Duodenal mucosa (tissue), 2 donors: ENCODE measurements around the gene ATP8B3.
"Not testable (repeated sequence)": the region's sequence is repeated elsewhere in the genome, so short reads cannot be mapped to it uniquely, and the experiment has no call there.

Source experiments
- H3K27ac ChIP-seq: one replicate; pipeline ENCODE4 v1.7.0; 2013; ENCODE audit warnings: low read depth, low read length
- H3K27me3 ChIP-seq, 2 donors: one replicate each; pipeline ENCODE4 v1.7.0; 2013; ENCODE audit warnings: low read length in 2 of 2, control low read depth in 1 of 2; ENCODE audit not compliant: insufficient read depth in 2 of 2, control insufficient read depth in 1 of 2
- H3K36me3 ChIP-seq, 2 donors: one replicate each; pipeline ENCODE4 v1.7.0; 2013; ENCODE audit warnings: low read length in 2 of 2, control low read depth in 1 of 2; ENCODE audit not compliant: insufficient read depth in 2 of 2, control insufficient read depth in 1 of 2
- H3K4me1 ChIP-seq, 2 donors: one replicate each; pipeline ENCODE4 v1.7.0; 2013; ENCODE audit warnings: low read length in 2 of 2, control low read depth in 1 of 2; ENCODE audit not compliant: insufficient read depth in 2 of 2, control insufficient read depth in 1 of 2
- H3K4me3 ChIP-seq, 2 donors: one replicate each; pipeline ENCODE4 v1.7.0; 2013; ENCODE audit warnings: low read length in 2 of 2, low read depth in 1 of 2
- H3K9ac ChIP-seq, 2 donors: one replicate each; pipeline ENCODE4 v1.7.0; 2013; ENCODE audit warnings: low read length in 2 of 2, low read depth in 1 of 2
- H3K9me3 ChIP-seq, 2 donors: one replicate each; pipeline ENCODE4 v1.7.0; 2013; ENCODE audit warnings: low read length in 2 of 2, control low read depth in 1 of 2; ENCODE audit not compliant: control insufficient read depth in 1 of 2

The ATP8B3 gene

GRCh38 chr19:1760786-1761527, 51.1 kb downstream of the ATP8B3 start:
- not testable (repeated sequence) for H3K9ac ChIP-seq, H3K36me3 ChIP-seq, H3K27ac ChIP-seq, H3K9me3 ChIP-seq, H3K4me1 ChIP-seq, H3K4me3 ChIP-seq
- peaks cover 67 to 68% of the 10 kb centered on the region in 2 donors for H3K27me3 ChIP-seq

DNA sequence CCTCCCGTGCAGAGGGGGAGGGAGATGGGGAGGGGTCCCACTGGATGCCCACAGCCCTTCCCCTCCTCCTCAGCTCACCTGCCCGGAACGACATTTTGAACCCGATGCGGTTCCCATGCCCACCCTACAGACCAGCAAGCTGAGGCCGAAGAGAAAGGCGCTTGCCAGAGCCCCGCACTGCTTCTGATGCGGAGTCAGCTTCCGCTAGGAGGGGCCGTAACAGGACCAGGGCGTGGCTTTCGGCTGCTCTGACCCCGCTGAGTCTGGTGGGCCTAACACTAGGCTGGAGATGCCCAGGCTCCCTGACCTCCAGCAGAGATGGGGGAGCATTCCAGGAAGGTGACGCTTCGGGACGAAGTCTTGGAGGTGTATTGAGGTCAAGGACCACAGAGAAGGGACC, 52.1 kb downstream of the ATP8B3 start:
- H3K9me3 ChIP-seq, result no peaks in the 10 kb centered on the region
- H3K4me3 ChIP-seq, result no peak overlapping the region
- H3K36me3 ChIP-seq, result no peaks in the 10 kb centered on the region
- H3K4me1 ChIP-seq, result no peaks in the 10 kb centered on the region
- no peak overlapping the region for H3K27ac ChIP-seq
- H3K27me3 ChIP-seq, result peaks cover 68 to 70% of the 10 kb centered on the region in 2 donors
- H3K9ac ChIP-seq, result no peak overlapping the region

- Histone ChIP-seq H3K27me3 (peaks cover 64 to 70% of the 10 kb centered on the region in 2 donors), H3K9me3 (no peaks in the 10 kb centered on the region), H3K4me1 (no peaks in the 10 kb centered on the region), H3K4me3 (no peak overlapping the region), H3K9ac (no peak overlapping the region), H3K36me3 (no peaks in the 10 kb centered on the region), H3K27ac (no peak overlapping the region)
Measured at GRCh38 chr19:1758959-1759903, 52.8 kb downstream of the ATP8B3 start.

DNA sequence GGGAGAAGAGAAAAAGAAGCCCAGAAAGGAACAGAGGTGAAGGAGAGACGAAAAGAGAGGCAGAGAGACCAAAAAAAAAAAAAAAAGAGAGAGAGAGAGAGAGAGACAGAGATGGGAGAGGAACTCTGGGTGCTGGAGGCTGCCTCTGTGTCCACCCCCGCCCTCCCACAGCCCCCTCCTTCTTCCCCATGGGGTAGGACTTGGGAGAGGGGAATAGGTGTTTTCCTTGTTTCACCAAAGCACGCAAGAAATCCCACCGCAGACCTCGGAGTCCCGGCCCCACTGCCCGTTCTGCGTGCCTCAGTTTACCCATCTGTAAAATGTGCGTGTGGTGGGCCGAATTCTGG, 53.9 kb downstream of the ATP8B3 start:
- Histone ChIP-seq H3K27me3 (peaks cover 59 to 63% of the 10 kb centered on the region in 2 donors), H3K36me3 (no peaks in the 10 kb centered on the region), H3K9me3 (no peaks in the 10 kb centered on the region), H3K9ac (no peak overlapping the region), H3K27ac (no peak overlapping the region), H3K4me3 (no peak overlapping the region), H3K4me1 (no peaks in the 10 kb centered on the region)

- H3K4me3 ChIP-seq, result no peak overlapping the region
- H3K9me3 ChIP-seq, result no peaks in the 10 kb centered on the region
- no peaks in the 10 kb centered on the region for H3K4me1 ChIP-seq
- H3K27ac ChIP-seq, result no peak overlapping the region
- no peak overlapping the region for H3K9ac ChIP-seq
- H3K36me3 ChIP-seq, result no peaks in the 10 kb centered on the region
- H3K27me3 ChIP-seq, result peaks cover 64 to 65% of the 10 kb centered on the region in 2 donors
Measured at GRCh38 chr19:1757468-1758230, 54.4 kb downstream of the ATP8B3 start.

DNA sequence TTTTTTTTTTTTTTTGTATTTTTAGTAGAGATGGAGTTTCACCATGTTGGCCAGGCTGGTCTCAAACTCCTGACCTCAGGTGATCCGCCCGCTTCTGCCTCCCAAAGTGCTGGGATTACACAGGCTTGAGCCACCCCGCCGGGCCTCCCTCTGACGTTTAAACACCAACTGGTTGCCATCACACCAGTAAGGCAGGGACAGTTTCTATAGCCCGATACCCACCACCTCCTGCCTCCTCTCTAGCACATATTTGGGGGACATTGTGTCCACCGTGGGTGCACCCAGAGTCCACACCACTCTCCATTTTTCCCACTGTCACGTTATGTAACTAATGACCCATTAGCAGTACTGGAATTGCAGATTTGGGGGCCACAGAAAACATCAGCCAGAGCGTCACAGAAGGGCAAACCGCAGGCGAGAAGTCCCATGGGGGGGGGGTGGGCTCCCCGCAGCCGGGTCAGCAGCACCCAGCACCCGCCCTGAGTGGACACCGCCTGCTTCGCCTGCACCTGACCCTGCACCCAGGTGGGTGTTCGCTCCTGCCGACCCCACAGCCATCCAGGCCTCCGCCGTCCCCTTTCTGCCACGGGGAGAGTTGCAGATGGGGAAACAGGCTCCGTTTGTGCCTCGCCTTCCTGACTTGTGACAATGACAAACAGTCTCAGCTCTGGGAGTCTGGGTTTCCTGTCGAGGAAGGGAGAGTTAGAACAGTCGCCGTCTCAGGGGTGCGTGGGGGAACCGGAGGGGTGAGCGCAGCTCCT, 55.2 kb downstream of the ATP8B3 start:
- Histone ChIP-seq H3K9me3 (no peaks in the 10 kb centered on the region), H3K9ac (no peak overlapping the region), H3K4me3 (no peak overlapping the region), H3K36me3 (no peaks in the 10 kb centered on the region), H3K27ac (no peak overlapping the region), H3K27me3 (peaks cover 67 to 68% of the 10 kb centered on the region in 2 donors), H3K4me1 (no peaks in the 10 kb centered on the region)

GRCh38 chr19:1756264-1756663, 55.8 kb downstream of the ATP8B3 start:
- H3K36me3 ChIP-seq, result no peaks in the 10 kb centered on the region
- H3K27me3 ChIP-seq, result peaks cover 67 to 68% of the 10 kb centered on the region in 2 donors
- H3K9ac ChIP-seq, result no peak overlapping the region
- H3K9me3 ChIP-seq, result no peaks in the 10 kb centered on the region
- no peaks in the 10 kb centered on the region for H3K4me1 ChIP-seq
- H3K4me3 ChIP-seq, result no peak overlapping the region
- H3K27ac ChIP-seq, result no peak overlapping the region

DNA sequence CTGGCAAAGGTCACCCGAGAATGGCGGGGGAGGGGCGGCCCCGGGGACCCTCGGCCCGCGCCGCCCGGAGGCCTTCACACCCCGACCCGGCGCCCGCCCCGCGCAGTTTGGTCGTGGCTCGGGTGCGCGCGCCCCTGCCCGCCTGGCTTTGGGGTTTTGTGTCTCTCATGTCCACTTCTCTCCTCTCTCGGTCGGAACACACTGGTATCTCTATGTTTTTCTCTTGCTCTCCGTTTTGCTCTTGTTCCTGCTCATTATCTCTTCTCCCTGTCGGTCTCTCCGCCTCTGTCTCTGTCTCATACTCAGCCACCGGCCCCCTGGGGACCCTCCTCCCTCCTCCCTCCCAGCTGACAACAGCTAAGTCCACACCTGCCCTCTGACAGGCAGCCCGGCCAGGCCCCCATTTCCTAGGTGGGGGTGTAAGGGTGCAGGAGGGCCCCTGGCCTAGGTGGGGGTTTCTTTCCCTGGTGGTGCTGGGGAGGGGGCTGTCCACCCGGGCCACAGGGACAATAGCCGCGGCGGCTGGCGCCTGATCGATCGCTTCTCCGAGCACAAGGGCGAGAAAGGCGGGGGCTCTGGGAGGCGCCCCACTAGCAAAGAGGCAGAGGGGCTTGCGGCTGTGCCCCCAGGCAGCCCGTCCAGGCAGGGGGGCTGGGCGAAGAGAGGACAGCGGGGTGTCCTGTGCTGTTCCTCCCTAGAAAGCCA, 56.5 kb downstream of the ATP8B3 start:
- Histone ChIP-seq H3K9me3 (no peaks in the 10 kb centered on the region), H3K36me3 (no peaks in the 10 kb centered on the region), H3K4me3 (no peak overlapping the region), H3K4me1 (no peaks in the 10 kb centered on the region), H3K9ac (no peak overlapping the region), H3K27ac (no peak overlapping the region), H3K27me3 (peaks cover 69 to 73% of the 10 kb centered on the region in 2 donors)
